Effector CD4-positive, alpha-beta T cell (primary cell): ENCODE data around the gene CDH4.

Experiments
- DNase-seq: peaks from one replicate; pipeline ENCODE4 v3.0.0-alpha.2; 2020

The CDH4 gene

GRCh38 chr20:61332016-61332975, 80.2 kb downstream of the CDH4 start:
- DNase-seq, result no peak

GRCh38 chr20:61333484-61334108, 81.5 kb downstream of the CDH4 start:
- DNase-seq, result no peak

- no peak for DNase-seq
These were observed 88.1 kb downstream of the CDH4 start for GRCh38 chr20:61340157-61340556.

- DNase-seq, result no peak
These were observed 89.5 kb downstream of the CDH4 start for GRCh38 chr20:61341605-61342004.

- DNase-seq, result no peak
These were observed 91.9 kb downstream of the CDH4 start for GRCh38 chr20:61343934-61344333.

GRCh38 chr20:61345656-61346055, 93.6 kb downstream of the CDH4 start:
- DNase-seq, result no peak

GRCh38 chr20:61346996-61347395, 94.9 kb downstream of the CDH4 start:
- no peak for DNase-seq

GRCh38 chr20:61347443-61347842, 95.4 kb downstream of the CDH4 start:
- no peak for DNase-seq

GRCh38 chr20:61349447-61350165, 97.5 kb downstream of the CDH4 start:
- no peak for DNase-seq

GRCh38 chr20:61350500-61351250, 98.6 kb downstream of the CDH4 start:
- no peak for DNase-seq

- no peak for DNase-seq
These were observed 100.5 kb downstream of the CDH4 start for GRCh38 chr20:61352346-61353260.

- DNase-seq, result no peak
These were observed 101.4 kb downstream of the CDH4 start for GRCh38 chr20:61353261-61354000.

- DNase-seq, result no peak
These were observed 101.9 kb downstream of the CDH4 start for GRCh38 chr20:61354001-61354390.

- no peak for DNase-seq
These were observed 102.4 kb downstream of the CDH4 start for GRCh38 chr20:61354501-61354900.

- no peak for DNase-seq
These were observed 102.9 kb downstream of the CDH4 start for GRCh38 chr20:61354901-61355495.

GRCh38 chr20:61355585-61355984, 103.5 kb downstream of the CDH4 start:
- no peak for DNase-seq

- no peak for DNase-seq
These were observed 104.1 kb downstream of the CDH4 start for GRCh38 chr20:61356196-61356595.

- no peak for DNase-seq
These were observed 105.1 kb downstream of the CDH4 start for GRCh38 chr20:61357119-61357518.

- no peak for DNase-seq
These were observed 107.2 kb downstream of the CDH4 start for GRCh38 chr20:61359254-61359653.

GRCh38 chr20:61360296-61360695, 108.2 kb downstream of the CDH4 start:
- no peak for DNase-seq
